HG03342 (cell line): ENCODE measurements around the gene TOM1.
"Not testable (repeated sequence)": the region's sequence is repeated elsewhere in the genome, so short reads cannot be mapped to it uniquely, and the experiment has no call there.

Experiments used
- ATAC-seq: cut with Tn5 transposase; IDR thresholded peaks from one replicate; pipeline ENCODE4 v1.9.1; 2021; ENCODE audit warnings: mild to moderate bottlenecking, moderate library complexity; ENCODE audit not compliant: unreplicated experiment

Gene TOM1

DNA sequence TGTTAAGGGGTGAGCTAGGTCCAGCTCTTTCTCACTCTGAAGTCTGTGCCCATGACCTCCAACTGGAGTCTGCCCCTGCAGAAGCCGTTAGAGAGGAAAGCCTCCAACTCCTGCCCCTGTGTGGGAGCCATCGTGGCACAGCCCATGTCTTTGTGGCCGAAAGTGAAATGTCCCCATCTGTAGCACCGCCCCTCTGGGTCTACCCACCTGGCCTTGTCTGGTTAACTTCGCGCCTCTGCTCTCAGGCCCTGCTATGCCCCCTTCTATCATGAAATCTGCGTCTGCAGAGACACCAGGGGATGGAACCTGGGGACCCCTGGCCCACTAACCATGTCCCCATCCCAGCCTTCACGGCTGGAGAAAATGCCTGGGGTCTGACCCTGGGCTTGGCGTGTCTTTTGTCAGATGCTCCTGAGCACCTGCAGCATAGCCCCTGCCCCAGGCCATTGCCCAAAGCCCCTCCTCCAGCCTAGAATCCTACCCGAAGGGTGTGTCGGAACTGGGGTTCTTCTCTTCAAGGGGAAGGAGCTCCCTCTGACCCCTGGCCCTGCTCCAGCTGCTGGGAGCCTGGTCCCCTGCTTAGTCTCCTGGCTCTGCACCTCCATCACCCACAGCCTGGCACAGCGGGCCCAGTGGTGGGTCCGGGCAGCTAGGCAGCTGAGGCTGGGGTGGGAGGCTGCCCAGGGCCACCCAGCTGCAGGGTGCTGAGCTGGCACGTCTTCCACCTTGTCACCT lies 45.4 kb downstream of the TOM1 start:
- no peak for ATAC-seq

- no peak for ATAC-seq
These were observed 46.3 kb downstream of the TOM1 start for GRCh38 chr22:35345808-35346505.

DNA sequence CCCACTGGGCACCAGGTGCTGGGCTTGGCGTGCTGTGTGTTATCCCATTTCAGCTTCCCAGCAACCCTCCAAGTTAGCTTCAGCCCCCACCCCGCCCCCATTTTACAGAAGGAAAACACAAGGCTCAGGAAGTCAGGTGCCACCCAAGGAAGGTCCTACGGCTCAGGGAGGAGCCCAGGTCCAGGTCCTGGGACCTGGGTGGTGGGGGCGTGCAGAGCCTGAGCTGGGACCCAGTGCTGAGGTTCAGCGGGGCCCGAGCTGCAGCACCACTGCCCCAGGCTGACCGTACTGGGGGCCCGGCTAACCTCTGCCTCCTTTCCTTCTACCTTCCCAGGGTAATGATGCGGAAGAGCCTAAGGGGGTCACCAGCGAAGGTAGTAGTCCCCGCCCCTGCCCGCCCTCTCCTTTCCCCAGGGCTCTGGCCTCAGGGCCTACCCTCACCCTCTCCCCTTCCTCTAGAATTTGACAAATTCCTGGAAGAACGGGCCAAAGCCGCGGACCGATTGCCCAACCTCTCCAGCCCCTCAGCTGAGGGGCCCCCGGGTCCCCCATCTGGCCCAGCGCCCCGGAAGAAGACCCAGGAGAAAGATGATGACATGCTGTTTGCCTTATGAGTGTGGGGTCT lies 47.0 kb downstream of the TOM1 start:
- ATAC-seq, result no peak

- no peak for ATAC-seq
These were observed 47.8 kb downstream of the TOM1 start for GRCh38 chr22:35347462-35347861.

- no peak for ATAC-seq
These were observed 48.4 kb downstream of the TOM1 start for GRCh38 chr22:35348026-35348590.

DNA sequence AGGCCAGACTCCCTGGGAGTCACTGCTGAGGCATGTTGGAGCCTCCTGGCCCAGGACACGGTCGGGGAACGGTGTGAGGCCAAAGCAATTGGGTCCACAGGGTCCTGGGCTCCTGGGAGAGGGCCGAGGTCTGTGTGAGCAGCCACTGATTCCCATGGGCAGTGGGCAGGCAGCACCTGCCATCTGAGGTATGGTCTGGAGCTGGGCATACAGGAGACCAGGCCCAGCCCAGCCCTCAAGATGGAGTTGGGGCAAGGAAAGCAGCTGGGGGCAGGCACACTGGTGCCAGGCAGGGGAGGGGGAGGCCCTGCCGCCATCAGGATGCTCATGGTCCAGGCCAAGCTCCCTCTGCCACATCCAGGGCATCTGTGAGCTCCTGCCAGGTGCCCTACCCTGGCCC lies 49.0 kb downstream of the TOM1 start:
- no peak for ATAC-seq

DNA sequence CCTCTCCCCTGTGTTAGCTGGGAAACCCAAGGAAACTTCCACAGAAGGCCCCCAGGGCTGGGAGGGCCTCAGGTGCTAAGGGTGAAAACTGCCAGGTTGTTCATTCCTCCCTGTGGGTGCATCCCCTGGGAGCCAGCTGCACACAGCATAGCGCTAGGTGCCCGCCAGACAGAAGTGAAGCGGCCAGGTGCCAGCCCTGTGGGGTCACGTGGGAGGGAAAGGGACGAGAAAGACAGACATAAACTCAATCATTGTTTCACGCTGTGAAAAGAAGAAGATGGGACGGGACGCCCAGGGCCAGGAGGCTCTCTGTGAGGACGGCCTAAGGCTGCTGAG lies 49.6 kb downstream of the TOM1 start:
- ATAC-seq, result no peak

DNA sequence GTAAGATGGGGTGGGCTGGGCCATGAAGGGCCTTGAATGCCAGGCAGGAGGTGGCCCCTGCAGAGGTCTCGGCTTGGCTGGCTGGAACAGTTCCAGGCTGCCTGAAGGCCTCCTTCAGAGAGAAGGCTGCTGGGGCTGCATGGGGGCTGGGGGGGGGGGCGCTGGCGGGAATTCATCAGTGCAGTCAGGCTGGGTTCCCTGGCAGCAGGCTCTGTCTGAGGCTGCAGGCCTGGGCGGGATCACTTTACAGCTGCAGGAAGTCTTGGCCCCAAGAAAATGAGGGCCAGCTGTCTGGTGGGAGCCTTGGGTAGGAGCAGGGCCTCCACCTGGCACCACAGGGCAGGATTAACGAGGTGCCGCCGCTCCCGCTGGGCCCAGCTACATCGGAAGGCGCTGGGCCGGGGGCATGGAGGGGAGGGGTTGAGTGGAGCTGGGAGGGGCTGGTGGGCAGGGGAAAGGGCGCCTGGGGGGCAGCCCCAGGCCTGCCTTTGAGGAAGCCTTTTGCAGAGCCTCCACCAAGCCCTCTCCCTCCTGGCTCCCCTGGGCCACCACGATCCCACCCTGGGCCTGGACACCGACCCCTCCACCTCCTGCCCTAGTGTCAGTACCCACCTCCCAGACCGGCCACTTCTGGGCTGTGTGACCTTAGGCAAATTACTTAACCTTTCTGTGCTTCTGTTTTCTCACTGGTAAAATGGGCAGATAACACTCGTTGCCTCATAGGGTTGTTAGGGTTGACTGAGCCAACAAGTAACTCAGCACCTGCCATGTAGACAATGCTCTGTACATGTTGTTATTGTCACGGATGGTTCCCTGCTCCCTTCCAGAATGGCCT lies 50.2 kb downstream of the TOM1 start:
- ATAC-seq, result no peak

- peak; percentile 73 for ATAC-seq
These were observed 51.1 kb downstream of the TOM1 start for GRCh38 chr22:35350539-35351503.

DNA sequence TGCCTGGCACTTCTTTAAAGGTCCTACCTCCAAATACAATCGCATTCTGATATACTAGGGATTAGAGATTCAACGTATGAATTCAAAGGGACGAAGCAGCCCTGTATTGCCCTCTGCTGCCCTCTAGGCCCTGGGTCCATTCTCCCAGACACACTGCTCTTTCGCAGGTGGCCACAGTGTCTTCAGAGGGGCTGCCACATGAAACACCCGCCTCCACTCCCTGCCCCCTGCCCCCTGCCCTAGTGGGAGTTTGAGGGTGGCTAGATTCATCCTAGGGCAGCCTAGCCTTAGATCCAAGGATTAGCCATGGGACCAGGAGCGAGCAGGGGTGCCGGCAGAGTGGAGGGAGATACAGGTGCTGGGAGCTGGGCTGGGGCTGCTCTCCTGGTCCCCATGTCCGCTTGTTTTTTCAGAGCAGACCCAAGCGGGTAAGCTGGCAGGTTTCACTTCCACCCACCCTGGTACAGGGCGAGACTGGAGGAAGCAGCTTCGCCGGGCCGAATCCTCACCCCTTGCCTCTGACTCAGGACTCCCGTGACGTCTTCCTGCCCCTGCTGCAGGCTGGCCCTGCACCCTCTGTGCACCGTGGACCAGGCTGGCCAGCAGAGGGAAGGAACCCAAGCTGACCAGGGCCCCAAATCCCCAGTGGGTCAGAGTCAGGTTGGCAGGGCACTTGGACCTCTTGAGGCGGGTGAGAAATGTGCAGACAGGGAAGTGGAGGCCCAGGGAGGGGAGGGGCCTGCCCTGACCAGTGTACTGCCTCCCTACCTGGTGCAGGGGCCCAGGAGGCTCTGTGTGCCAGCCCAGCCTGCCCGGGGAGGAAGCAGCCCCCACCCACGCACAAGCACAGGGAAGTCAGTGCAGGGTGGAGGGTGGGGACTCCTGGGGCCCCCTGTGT lies 52.8 kb downstream of the TOM1 start:
- no peak for ATAC-seq

GRCh38 chr22:35353318-35353717 lies 53.6 kb downstream of the TOM1 start:
- ATAC-seq, result no peak

- no peak for ATAC-seq
These were observed 54.4 kb downstream of the TOM1 start for GRCh38 chr22:35354068-35354467.

GRCh38 chr22:35357883-35358621 lies 58.4 kb downstream of the TOM1 start:
- no peak for ATAC-seq

- no peak for ATAC-seq
These were observed 59.8 kb downstream of the TOM1 start for GRCh38 chr22:35359380-35360065.

DNA sequence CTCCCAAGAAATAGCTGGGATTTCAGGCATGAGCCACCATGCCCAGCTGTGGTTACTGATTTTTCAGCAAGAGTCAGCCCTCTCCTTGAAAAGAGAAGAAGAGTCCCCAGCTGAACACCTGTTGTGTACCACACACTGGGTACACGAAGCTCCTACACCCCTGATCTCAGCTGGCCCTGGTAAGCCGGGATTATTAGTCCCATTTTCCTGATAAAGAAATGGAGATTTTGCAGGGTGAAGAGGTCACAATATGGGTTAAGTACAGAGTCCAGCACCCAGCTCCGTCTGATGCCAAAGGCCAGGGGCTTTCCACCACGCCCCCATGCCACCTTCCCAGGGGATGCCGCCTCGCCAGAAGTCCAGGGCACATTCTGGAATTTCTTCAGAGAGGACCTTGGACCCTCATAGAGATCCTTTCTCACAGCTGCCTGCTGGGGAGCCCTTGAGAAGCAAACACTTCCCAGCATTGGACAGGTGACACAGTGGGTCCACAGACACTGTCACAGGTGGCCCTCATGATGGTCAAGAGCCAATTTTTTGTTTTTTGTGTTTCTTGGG lies 61.4 kb downstream of the TOM1 start:
- ATAC-seq, result no peak

GRCh38 chr22:35363566-35364086 lies 63.9 kb downstream of the TOM1 start:
- ATAC-seq, result no peak

DNA sequence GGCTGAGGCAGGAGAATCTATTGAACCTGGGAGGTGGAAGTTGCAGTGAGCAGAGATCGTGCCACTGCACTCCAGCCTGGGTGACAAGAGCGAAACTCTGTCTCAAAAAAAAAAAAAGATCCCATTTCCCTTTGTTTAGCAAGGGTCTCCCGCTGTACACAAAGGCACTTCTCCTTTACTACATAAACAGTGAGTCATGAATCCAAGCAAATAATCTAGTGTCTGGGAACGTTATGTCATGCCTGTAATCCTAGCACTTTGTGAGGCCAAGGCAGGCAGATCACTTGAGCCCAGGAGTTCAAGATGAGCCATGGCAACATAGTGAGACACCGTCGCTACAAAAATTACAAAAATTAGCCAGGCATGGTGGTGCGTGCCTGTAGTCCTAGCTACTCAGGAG lies 64.5 kb downstream of the TOM1 start:
- ATAC-seq, result not testable (repeated sequence)
